ENCODE results near the gene PIPOX. TPM values are rescaled to one million over a fixed set of nuclear protein-coding genes. Genes with fewer than 3 reads are reported as not detected.

The PIPOX gene
- total and polyA plus RNA-seq, 9 of the 15 experiments (the other 6 are each of a cell fraction or from before 2014, with no cell fraction given) = 0.15 to 2.2 (median 0.58) TPM; not detected in 2

DNA sequence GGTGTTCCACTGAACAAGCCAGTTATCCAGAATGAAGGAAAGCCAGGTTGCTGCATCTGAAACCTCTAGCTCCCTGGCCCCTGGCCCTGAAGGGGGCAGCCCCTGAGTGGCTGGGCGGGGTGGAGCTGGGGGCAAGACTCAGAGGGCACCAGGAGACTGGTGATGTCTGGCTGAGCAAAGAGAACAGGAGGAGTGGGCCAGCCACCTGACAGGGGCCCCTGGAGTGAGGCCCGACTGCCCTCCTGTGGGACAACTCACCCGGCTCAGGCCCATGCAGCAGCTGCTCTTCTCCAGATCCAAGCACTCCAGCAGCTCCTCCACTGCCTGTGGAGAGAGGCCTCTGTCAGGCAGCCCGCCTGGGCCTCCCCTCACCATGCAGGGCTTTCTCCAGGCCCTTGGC, 60.4 kb downstream of the PIPOX start (continued):
- TF ChIP-seq ZNF395 (CRISPR knock-in tag; IDR thresholded peaks at IDR 0.05) (no peak), ZFPM2 (CRISPR knock-in tag; IDR thresholded peaks at IDR 0.05) (no peak), TAF15 (IDR thresholded peaks at IDR 0.05; ENCODE audit: low read depth, low read length) (no peak), SMC3 (conservative IDR thresholded peaks at IDR 0.05; ENCODE audit: insufficient read depth, low read depth, low read length) (no peak), HNRNPUL1 (IDR thresholded peaks at IDR 0.05; ENCODE audit: low read length) (no peak)
- TF ChIP-seq, protein P1, sequence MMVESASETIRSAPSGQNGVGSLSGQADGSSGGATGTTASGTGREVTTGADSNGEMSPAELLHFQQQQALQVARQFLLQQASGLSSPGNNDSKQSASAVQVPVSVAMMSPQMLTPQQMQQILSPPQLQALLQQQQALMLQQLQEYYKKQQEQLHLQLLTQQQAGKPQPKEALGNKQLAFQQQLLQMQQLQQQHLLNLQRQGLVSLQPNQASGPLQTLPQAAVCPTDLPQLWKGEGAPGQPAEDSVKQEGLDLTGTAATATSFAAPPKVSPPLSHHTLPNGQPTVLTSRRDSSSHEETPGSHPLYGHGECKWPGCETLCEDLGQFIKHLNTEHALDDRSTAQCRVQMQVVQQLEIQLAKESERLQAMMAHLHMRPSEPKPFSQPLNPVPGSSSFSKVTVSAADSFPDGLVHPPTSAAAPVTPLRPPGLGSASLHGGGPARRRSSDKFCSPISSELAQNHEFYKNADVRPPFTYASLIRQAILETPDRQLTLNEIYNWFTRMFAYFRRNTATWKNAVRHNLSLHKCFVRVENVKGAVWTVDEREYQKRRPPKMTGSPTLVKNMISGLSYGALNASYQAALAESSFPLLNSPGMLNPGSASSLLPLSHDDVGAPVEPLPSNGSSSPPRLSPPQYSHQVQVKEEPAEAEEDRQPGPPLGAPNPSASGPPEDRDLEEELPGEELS (CRISPR knock-in tag; IDR thresholded peaks at IDR 0.05; ENCODE audit: borderline replicate concordance) = no peak

Other genes starting within 250 kb of the PIPOX start
Only the 7 nearest of the 8 such genes appear.
- 7.4 and 14.0 TPM in 2 replicates for gene FAM222B, start 200.4 kb upstream of the PIPOX start, total RNA-seq (2014; rRNA removed)
- gene FAM222B, start 200.4 kb upstream of the PIPOX start, total RNA-seq (2014; rRNA removed; fragmentation: Illumina TruSeq; extraction: Trizol) = 7.5 and 8.5 TPM in 2 replicates
- 8.5 TPM in 2 replicates for gene FAM222B, start 200.4 kb upstream of the PIPOX start, total RNA-seq (2015; rRNA removed; fragmentation: Illumina TruSeq; extraction: Trizol)
- 31.1 and 32.9 TPM in 2 replicates for gene FAM222B, start 200.4 kb upstream of the PIPOX start, total RNA-seq (2021)
- gene FAM222B, start 200.4 kb upstream of the PIPOX start, polyA plus RNA-seq (2011; rRNA removed) = 7.3 and 8.3 TPM in 2 replicates
- gene FAM222B, start 200.4 kb upstream of the PIPOX start, polyA plus RNA-seq (2014; fragmentation: Illumina TruSeq; extraction: Trizol) = 34.5 and 34.6 TPM in 2 replicates
- 1 to 10 TPM; 4.0 to 6.7 TPM for gene FAM222B, start 200.4 kb upstream of the PIPOX start, polyA plus RNA-seq (2014; fragmentation: Nextera tagmentation; extraction: Ambion mirVana)
- 10.9 TPM in 2 replicates for gene FAM222B, start 200.4 kb upstream of the PIPOX start, polyA plus RNA-seq (2014; rRNA removed)
- gene ERAL1, start 188.1 kb upstream of the PIPOX start, total RNA-seq (2014; rRNA removed) = 65.2 and 82.2 TPM in 2 replicates
- gene ERAL1, start 188.1 kb upstream of the PIPOX start, total RNA-seq (2014; rRNA removed; fragmentation: Illumina TruSeq; extraction: Trizol) = 35.9 and 37.5 TPM in 2 replicates
- 42.2 and 44.8 TPM in 2 replicates for gene ERAL1, start 188.1 kb upstream of the PIPOX start, total RNA-seq (2015; rRNA removed; fragmentation: Illumina TruSeq; extraction: Trizol)
- 97.5 and 98.3 TPM in 2 replicates for gene ERAL1, start 188.1 kb upstream of the PIPOX start, total RNA-seq (2021)
- 123 and 132 TPM in 2 replicates for gene ERAL1, start 188.1 kb upstream of the PIPOX start, polyA plus RNA-seq (2011; rRNA removed)
- gene ERAL1, start 188.1 kb upstream of the PIPOX start, polyA plus RNA-seq (2014; fragmentation: Illumina TruSeq; extraction: Trizol) = 143 and 149 TPM in 2 replicates
- gene ERAL1, start 188.1 kb upstream of the PIPOX start, polyA plus RNA-seq (2014; fragmentation: Nextera tagmentation; extraction: Ambion mirVana) = 100 to 1,000 TPM; 306 to 351 TPM
- gene ERAL1, start 188.1 kb upstream of the PIPOX start, polyA plus RNA-seq (2014; rRNA removed) = 106 and 135 TPM in 2 replicates
- 41.7 and 47.7 TPM in 2 replicates for gene FLOT2, start 145.4 kb upstream of the PIPOX start, total RNA-seq (2014; rRNA removed)
- 22.8 and 28.5 TPM in 2 replicates for gene FLOT2, start 145.4 kb upstream of the PIPOX start, total RNA-seq (2014; rRNA removed; fragmentation: Illumina TruSeq; extraction: Trizol)
- gene FLOT2, start 145.4 kb upstream of the PIPOX start, total RNA-seq (2015; rRNA removed; fragmentation: Illumina TruSeq; extraction: Trizol) = 38.1 and 40.6 TPM in 2 replicates
- 138 and 143 TPM in 2 replicates for gene FLOT2, start 145.4 kb upstream of the PIPOX start, total RNA-seq (2021)
- 90.8 and 99.7 TPM in 2 replicates for gene FLOT2, start 145.4 kb upstream of the PIPOX start, polyA plus RNA-seq (2011; rRNA removed)
- 87.8 and 95.5 TPM in 2 replicates for gene FLOT2, start 145.4 kb upstream of the PIPOX start, polyA plus RNA-seq (2014; fragmentation: Illumina TruSeq; extraction: Trizol)
- 10 to 100 TPM; 17.5 to 30.1 TPM for gene FLOT2, start 145.4 kb upstream of the PIPOX start, polyA plus RNA-seq (2014; fragmentation: Nextera tagmentation; extraction: Ambion mirVana)
- gene FLOT2, start 145.4 kb upstream of the PIPOX start, polyA plus RNA-seq (2014; rRNA removed) = 72.2 and 72.7 TPM in 2 replicates
- 52.3 and 56.7 TPM in 2 replicates for gene DHRS13, start 140.1 kb upstream of the PIPOX start, total RNA-seq (2014; rRNA removed)
- gene DHRS13, start 140.1 kb upstream of the PIPOX start, total RNA-seq (2014; rRNA removed; fragmentation: Illumina TruSeq; extraction: Trizol) = 21.5 and 25.2 TPM in 2 replicates
- gene DHRS13, start 140.1 kb upstream of the PIPOX start, total RNA-seq (2015; rRNA removed; fragmentation: Illumina TruSeq; extraction: Trizol) = 31.2 and 33.5 TPM in 2 replicates
- gene DHRS13, start 140.1 kb upstream of the PIPOX start, total RNA-seq (2021) = 39.5 and 42.4 TPM in 2 replicates
- gene DHRS13, start 140.1 kb upstream of the PIPOX start, polyA plus RNA-seq (2011; rRNA removed) = 26.9 and 36.3 TPM in 2 replicates
- gene DHRS13, start 140.1 kb upstream of the PIPOX start, polyA plus RNA-seq (2014; fragmentation: Illumina TruSeq; extraction: Trizol) = 30.2 and 32.3 TPM in 2 replicates
- gene DHRS13, start 140.1 kb upstream of the PIPOX start, polyA plus RNA-seq (2014; fragmentation: Nextera tagmentation; extraction: Ambion mirVana) = under 1 TPM in 1 of 2 experiments, not detected in 1; 0.32 TPM
- 44.9 and 53.3 TPM in 2 replicates for gene DHRS13, start 140.1 kb upstream of the PIPOX start, polyA plus RNA-seq (2014; rRNA removed)
- 17.7 and 18.7 TPM in 2 replicates for gene PHF12, start 91.6 kb upstream of the PIPOX start, total RNA-seq (2014; rRNA removed)
- gene PHF12, start 91.6 kb upstream of the PIPOX start, total RNA-seq (2014; rRNA removed; fragmentation: Illumina TruSeq; extraction: Trizol) = 8.2 and 8.3 TPM in 2 replicates
- 10.4 and 12.0 TPM in 2 replicates for gene PHF12, start 91.6 kb upstream of the PIPOX start, total RNA-seq (2015; rRNA removed; fragmentation: Illumina TruSeq; extraction: Trizol)
- gene PHF12, start 91.6 kb upstream of the PIPOX start, total RNA-seq (2021) = 24.0 and 31.3 TPM in 2 replicates
- gene PHF12, start 91.6 kb upstream of the PIPOX start, polyA plus RNA-seq (2011; rRNA removed) = 13.5 and 27.0 TPM in 2 replicates
- gene PHF12, start 91.6 kb upstream of the PIPOX start, polyA plus RNA-seq (2014; fragmentation: Illumina TruSeq; extraction: Trizol) = 19.9 and 21.4 TPM in 2 replicates
- 1 to 10 TPM in 1 of 2 experiments, under 1 TPM in 1; 0.82 to 1.1 TPM for gene PHF12, start 91.6 kb upstream of the PIPOX start, polyA plus RNA-seq (2014; fragmentation: Nextera tagmentation; extraction: Ambion mirVana)
- 21.5 and 21.8 TPM in 2 replicates for gene PHF12, start 91.6 kb upstream of the PIPOX start, polyA plus RNA-seq (2014; rRNA removed)
- not detected in 2 replicates for gene SEZ6, start 37.1 kb upstream of the PIPOX start, total RNA-seq (2014; rRNA removed)
- gene SEZ6, start 37.1 kb upstream of the PIPOX start, total RNA-seq (2014; rRNA removed; fragmentation: Illumina TruSeq; extraction: Trizol) = not detected in 2 replicates
- gene SEZ6, start 37.1 kb upstream of the PIPOX start, total RNA-seq (2015; rRNA removed; fragmentation: Illumina TruSeq; extraction: Trizol) = not detected in 2 replicates
- not detected in 2 replicates for gene SEZ6, start 37.1 kb upstream of the PIPOX start, total RNA-seq (2021)
- gene SEZ6, start 37.1 kb upstream of the PIPOX start, polyA plus RNA-seq (2011; rRNA removed) = not detected in 2 replicates
- gene SEZ6, start 37.1 kb upstream of the PIPOX start, polyA plus RNA-seq (2014; fragmentation: Illumina TruSeq; extraction: Trizol) = not detected in 2 replicates
- gene SEZ6, start 37.1 kb upstream of the PIPOX start, polyA plus RNA-seq (2014; fragmentation: Nextera tagmentation; extraction: Ambion mirVana) = not detected
- gene SEZ6, start 37.1 kb upstream of the PIPOX start, polyA plus RNA-seq (2014; rRNA removed) = not detected in 2 replicates
- gene MYO18A, start 137.3 kb downstream of the PIPOX start, total RNA-seq (2014; rRNA removed) = 41.7 and 42.3 TPM in 2 replicates
- 10.4 and 16.4 TPM in 2 replicates for gene MYO18A, start 137.3 kb downstream of the PIPOX start, total RNA-seq (2014; rRNA removed; fragmentation: Illumina TruSeq; extraction: Trizol)
- 17.1 and 19.2 TPM in 2 replicates for gene MYO18A, start 137.3 kb downstream of the PIPOX start, total RNA-seq (2015; rRNA removed; fragmentation: Illumina TruSeq; extraction: Trizol)
- gene MYO18A, start 137.3 kb downstream of the PIPOX start, total RNA-seq (2021) = 51.8 and 65.4 TPM in 2 replicates
- gene MYO18A, start 137.3 kb downstream of the PIPOX start, polyA plus RNA-seq (2011; rRNA removed) = 8.1 and 10.7 TPM in 2 replicates
- gene MYO18A, start 137.3 kb downstream of the PIPOX start, polyA plus RNA-seq (2014; fragmentation: Illumina TruSeq; extraction: Trizol) = 34.4 and 39.1 TPM in 2 replicates
- 1 to 10 TPM; 2.5 TPM for gene MYO18A, start 137.3 kb downstream of the PIPOX start, polyA plus RNA-seq (2014; fragmentation: Nextera tagmentation; extraction: Ambion mirVana)
- gene MYO18A, start 137.3 kb downstream of the PIPOX start, polyA plus RNA-seq (2014; rRNA removed) = 20.4 and 32.3 TPM in 2 replicates

Measured in K562 (cell line).